NB4 (cell line): ENCODE measurements around the gene TLK1.
"Not testable (repeated sequence)": the region's sequence is repeated elsewhere in the genome, so short reads cannot be mapped to it uniquely, and the experiment has no call there.

Source experiments
- CTCF ChIP-seq: IDR thresholded peaks from one replicate; pipeline ENCODE4 v1.5.1; 2012; ENCODE audit warnings: low read depth, low read length
- MAX ChIP-seq: IDR thresholded peaks from 2 replicates; pipeline ENCODE4 v1.6.1; 2011; ENCODE audit warnings: low read depth, low read length
- MYC ChIP-seq: IDR thresholded peaks from 2 replicates; pipeline ENCODE4 v1.6.1; 2011; ENCODE audit warnings: low read depth, low read length
- POLR2A ChIP-seq: IDR thresholded peaks from 2 replicates; pipeline ENCODE4 v1.6.1; 2011; ENCODE audit warnings: mild to moderate bottlenecking; ENCODE audit not compliant: insufficient read length; ENCODE audit errors: extremely low read depth

- TF ChIP-seq POLR2A, CTCF, MAX, MYC: not testable (repeated sequence)
These were observed 2.0 kb upstream of the TLK1 start for GRCh38 chr2:171162522-171163197.
